WI38 (cell line): ENCODE results near the gene ISM2.

Experiments
- H3K4me3 ChIP-seq: 2 replicates; pipeline ENCODE4 v1.5.1; 2011; ENCODE audit warnings: low read depth, mild to moderate bottlenecking, control low read depth, low read length
- TF ChIP-seq, protein P1 (sequence below): IDR thresholded peaks from 2 replicates; pipeline ENCODE4 v1.5.1; 2012; ENCODE audit warnings: low read depth, mild to moderate bottlenecking, control low read depth, low read length

Gene ISM2

DNA sequence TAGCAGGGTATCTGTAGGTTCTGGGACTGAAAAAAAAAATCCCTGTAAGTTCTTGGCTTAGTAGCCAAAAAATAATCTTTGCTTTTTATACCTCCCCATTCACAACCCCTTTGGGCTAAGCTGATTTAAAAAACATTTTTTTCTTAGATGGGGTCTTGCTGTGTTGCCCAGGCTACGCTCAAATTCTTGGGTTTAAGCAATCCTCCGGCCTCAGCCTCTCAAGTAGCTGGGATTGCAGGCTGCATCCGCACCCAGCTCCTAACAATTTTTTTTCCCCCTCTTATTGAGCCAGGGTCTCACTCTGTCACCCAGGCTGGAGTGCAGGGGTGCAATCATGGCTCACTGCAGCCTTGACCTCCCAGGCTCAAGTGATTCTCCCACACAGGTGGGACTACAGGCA, 9.1 kb upstream of the ISM2 start:
- H3K4me3 ChIP-seq, result no peak overlapping the region
- TF ChIP-seq, protein P1, sequence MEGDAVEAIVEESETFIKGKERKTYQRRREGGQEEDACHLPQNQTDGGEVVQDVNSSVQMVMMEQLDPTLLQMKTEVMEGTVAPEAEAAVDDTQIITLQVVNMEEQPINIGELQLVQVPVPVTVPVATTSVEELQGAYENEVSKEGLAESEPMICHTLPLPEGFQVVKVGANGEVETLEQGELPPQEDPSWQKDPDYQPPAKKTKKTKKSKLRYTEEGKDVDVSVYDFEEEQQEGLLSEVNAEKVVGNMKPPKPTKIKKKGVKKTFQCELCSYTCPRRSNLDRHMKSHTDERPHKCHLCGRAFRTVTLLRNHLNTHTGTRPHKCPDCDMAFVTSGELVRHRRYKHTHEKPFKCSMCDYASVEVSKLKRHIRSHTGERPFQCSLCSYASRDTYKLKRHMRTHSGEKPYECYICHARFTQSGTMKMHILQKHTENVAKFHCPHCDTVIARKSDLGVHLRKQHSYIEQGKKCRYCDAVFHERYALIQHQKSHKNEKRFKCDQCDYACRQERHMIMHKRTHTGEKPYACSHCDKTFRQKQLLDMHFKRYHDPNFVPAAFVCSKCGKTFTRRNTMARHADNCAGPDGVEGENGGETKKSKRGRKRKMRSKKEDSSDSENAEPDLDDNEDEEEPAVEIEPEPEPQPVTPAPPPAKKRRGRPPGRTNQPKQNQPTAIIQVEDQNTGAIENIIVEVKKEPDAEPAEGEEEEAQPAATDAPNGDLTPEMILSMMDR, result no peak

DNA sequence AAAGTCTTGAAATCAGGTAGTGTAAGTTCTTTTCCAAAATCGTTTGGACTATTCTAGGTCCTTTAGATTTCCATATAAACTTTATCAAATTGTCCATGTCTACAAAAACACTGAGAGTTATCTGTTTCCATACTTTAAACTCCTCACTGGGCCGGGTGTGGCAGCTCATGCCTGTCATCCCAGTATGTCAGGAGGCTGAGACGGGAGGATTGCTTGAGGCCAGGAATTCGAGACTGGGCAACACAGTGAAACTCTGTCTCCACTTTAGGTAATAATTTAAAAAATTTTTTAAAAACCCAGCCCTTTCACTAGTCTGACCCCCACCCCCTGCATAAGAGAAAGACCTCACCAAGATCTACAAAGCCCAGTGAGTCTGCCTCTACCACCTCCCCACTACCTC, 6.4 kb upstream of the ISM2 start:
- no peak overlapping the region for H3K4me3 ChIP-seq
- TF ChIP-seq, protein P1, result no peak

DNA sequence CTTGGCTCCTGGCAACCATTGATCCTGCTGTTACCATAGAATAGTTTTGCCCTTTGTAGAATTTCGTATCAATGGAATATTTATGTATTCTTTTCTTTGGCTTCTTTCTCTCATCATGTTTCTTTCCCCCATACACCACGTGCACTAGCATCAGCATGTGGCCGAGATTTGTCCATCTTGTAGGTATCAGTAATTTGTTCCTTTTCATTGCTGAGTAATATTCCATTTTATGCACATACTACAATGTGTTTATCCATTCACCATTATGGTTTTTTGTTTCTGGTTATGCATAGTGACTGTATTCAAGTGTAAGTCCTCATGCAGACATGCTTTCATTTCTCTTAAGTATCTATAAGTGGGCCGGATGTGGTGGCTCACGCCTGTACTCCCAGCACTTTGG, 4.5 kb upstream of the ISM2 start:
- no peak overlapping the region for H3K4me3 ChIP-seq
- TF ChIP-seq, protein P1, result no peak

DNA sequence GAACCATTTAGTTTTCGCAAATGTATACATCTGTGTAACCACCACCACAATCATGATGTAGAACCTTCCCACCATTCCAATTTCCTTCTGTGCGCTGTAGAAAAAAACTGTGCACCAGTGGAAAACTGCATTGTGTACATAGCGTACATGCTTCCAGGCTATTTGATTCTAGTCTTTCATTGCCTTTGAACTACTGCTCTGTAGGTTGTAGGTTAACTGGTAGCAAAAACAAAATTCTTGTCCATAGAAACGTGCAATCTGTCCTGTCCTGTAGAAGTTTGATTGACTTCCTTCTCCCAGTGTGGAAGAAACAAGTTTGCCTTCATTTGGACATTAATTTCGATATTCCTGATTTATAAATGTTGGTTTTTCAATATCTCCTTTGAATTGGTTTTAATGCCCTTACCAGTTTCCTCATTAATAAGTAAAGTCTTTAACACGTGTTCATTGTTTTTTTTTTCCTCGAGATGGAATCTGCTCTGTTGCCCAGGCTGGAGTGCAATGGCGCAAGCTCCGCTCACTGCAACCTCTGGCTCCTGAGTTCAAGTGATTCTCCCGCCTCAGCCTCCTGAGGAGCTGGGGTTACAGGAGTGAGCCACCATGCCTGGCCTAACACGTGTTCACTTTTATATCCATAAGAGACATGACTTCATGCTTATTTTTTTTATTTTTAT, 3.6 kb upstream of the ISM2 start:
- H3K4me3 ChIP-seq, result no peak overlapping the region
- TF ChIP-seq, protein P1, result no peak

DNA sequence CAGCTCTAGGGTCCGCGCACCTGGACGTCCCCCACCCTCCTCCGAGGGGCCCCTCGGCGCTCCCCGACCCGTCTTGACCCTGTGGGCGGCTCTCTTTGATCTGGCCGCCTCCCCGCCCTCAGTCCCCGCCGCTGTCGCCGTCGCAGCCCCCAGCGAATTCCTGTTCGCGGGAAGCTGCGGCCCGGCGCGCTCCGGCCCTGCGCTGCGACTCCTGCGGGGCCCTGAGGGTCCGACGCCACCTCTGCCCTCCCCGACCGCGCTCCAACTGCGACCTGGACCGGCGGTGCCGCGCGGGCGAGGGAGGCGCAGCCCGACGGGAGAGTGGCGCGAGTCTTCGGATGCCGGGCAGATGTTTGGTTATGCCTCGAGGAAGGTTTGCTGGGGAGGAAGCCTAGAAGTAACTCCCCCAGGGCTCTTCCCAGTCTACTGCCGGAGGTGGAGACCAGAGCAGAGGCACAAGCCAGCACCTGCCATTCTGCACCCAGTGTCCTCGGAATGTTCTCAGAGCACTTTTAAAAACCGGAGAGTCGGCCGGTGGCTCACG, 440 bp upstream of the ISM2 start:
- TF ChIP-seq, protein P1, result no peak
- peak overlapping the region; percentile 55 for H3K4me3 ChIP-seq

DNA sequence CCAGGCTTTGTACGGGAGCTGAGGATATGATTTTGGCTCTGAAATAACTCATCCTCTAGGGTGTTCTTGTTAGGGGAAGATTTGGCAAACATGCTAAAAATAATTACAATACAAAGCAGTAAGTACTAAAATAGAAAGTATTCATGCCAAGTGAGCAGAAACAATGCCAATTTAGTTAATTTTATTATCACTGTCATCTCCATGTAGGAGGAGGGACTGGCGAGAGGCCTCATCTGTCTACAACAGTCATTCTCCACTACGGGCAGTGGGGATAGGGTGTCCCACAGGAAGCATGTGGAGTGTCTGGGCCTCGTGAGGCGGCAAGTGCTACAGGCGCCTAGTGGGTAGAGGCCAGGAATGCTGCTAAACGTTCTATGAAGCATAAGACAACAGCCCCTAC, 3.3 kb downstream of the ISM2 start:
- TF ChIP-seq, protein P1, result no peak
- no peak overlapping the region for H3K4me3 ChIP-seq

DNA sequence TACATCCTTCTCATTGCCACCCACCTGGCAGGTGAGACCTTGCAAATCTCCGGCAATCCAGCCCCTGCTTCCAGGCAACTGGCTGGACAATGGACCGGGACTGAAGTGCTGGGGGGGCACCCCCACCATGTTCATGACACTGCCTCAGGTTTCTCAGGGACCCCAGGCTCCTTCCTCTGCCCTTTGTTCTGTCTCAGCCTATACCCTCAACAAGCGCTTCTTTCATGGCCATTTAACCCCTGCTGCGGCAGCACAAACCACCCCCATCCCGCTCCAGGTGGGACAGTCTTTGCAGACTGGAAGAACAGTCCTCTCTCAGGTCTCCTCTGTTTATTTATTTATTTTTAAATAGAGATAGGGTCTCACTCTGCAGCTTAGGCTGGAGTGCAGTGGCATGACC, 7.6 kb downstream of the ISM2 start:
- no peak overlapping the region for H3K4me3 ChIP-seq
- TF ChIP-seq, protein P1, result no peak
